OCI-LY3 (cell line): ENCODE results near the gene OPRL1.

Experiments
- CTCF ChIP-seq: fragments of 200-600, 300-600 bp; sonication (generic); IDR thresholded peaks from 2 replicates; pipeline ENCODE4 v1.5.1; 2014; ENCODE audit warnings: antibody characterized with exemption, low read length, low read depth
- EZH2phosphoT487 ChIP-seq: fragments of 200-600 bp; shearing (Covaris generic); IDR thresholded peaks from 2 replicates; pipeline ENCODE4 v1.6.1; 2018; ENCODE audit warnings: antibody characterized with exemption, mixed run types, low read depth

GRCh38 chr20:64084685-64085152 is 4.8 kb downstream of the OPRL1 start:
- TF ChIP-seq CTCF (no peak), EZH2phosphoT487 (no peak)
